ENCODE data around the gene TIMM9. TPM values are rescaled to one million over a fixed set of nuclear protein-coding genes. Genes with fewer than 3 reads are reported as not detected.

Gene TIMM9
- total RNA-seq, 4 donors from 2014 or later, result 44.9 to 61.7 (median 57.6) TPM

DNA sequence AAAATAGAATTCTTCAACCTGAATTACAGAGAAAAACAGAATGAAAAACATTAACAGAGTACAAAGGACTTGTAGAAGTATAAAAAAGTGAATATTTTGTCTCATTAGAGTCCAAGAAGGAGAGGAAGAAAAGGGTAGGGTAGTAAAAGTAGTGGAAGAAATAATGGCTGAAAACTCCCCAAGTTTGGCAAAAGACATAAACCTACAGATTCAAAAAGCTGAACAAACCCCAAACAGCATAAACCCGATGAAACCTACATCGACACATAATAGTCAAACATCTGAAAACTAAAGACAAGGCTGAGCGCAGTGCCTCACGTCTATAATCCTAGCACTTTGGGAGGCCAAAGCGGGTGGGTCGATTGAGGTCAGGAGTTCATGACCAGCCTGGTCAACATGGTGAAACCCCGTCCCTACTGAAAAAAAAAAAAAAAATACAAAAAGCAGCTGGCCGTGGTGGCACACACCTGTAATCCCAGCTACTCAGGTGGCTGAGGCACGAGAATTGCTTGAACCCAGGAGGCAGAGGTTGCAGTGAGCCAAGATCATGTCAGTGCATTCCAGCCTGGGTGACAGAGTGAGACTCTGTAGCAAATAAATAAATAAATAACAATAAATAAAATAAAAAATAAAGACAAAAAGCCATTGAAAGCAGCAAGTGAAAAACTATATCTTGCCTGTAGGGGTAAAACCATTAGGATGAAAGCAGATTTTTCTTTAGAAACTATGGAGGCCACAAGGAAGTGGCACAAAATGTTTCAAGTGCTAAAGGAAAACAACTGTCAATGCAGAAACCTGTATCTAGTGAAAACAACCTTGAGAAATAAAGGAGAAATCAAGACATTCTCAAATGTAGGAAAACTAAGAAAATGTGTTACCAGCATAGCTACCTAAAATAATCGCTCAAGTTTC is 11.4 kb downstream of the TIMM9 start:
- no peak for DNase-seq (ENCODE audit: low spot score in 2 of 2)
- no peaks in the 10 kb centered on the region for H3K9me3 ChIP-seq
- no peaks in the 10 kb centered on the region for H3K27me3 ChIP-seq
- no peak overlapping the region for H3K4me3 ChIP-seq
- 97% methylated on average over 10 of the region's 10 CpGs for WGBS
- H3K36me3 ChIP-seq, result peaks cover 64% of the 10 kb centered on the region
- H3K27ac ChIP-seq, result no peak overlapping the region
- TF ChIP-seq POLR2AphosphoS5 (IDR thresholded peaks at IDR 0.05), result no peak
- TF ChIP-seq EP300 (IDR thresholded peaks at IDR 0.05), result no peak
- TF ChIP-seq POLR2A (IDR thresholded peaks at IDR 0.05), result no peak
- H3K4me1 ChIP-seq, result no peaks in the 10 kb centered on the region

DNA sequence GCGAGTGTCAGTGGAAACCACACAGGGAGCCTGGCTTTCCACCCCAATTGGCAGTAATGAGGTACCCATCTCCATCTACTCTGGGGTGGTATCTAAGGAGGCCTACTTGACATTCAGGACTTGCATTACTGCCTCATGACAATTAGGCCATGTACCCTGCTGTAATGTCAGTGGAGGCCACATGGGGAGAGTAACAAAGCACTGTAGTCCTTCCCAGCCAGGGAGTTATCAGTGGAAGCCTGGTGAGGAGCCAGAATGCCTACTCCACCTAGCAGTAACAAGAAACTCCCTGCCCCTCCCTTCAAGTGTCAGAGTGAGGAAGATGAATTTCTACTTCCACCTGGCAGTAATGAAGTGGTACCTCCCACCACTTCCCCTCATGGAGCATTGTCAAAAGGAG is 12.5 kb downstream of the TIMM9 start:
- H3K27me3 ChIP-seq, result no peaks in the 10 kb centered on the region
- no peak overlapping the region for H3K27ac ChIP-seq
- peaks cover 67% of the 10 kb centered on the region for H3K36me3 ChIP-seq
- DNase-seq (ENCODE audit: low spot score in 2 of 2), result no peak
- no peaks in the 10 kb centered on the region for H3K4me1 ChIP-seq
- no peaks in the 10 kb centered on the region for H3K9me3 ChIP-seq
- 93% methylated on average over 1 of the region's 1 CpG for WGBS
- H3K4me3 ChIP-seq, result no peak overlapping the region
- TF ChIP-seq EP300 (IDR thresholded peaks at IDR 0.05), result no peak
- no peak for TF ChIP-seq POLR2AphosphoS5 (IDR thresholded peaks at IDR 0.05)
- TF ChIP-seq, protein P1, sequence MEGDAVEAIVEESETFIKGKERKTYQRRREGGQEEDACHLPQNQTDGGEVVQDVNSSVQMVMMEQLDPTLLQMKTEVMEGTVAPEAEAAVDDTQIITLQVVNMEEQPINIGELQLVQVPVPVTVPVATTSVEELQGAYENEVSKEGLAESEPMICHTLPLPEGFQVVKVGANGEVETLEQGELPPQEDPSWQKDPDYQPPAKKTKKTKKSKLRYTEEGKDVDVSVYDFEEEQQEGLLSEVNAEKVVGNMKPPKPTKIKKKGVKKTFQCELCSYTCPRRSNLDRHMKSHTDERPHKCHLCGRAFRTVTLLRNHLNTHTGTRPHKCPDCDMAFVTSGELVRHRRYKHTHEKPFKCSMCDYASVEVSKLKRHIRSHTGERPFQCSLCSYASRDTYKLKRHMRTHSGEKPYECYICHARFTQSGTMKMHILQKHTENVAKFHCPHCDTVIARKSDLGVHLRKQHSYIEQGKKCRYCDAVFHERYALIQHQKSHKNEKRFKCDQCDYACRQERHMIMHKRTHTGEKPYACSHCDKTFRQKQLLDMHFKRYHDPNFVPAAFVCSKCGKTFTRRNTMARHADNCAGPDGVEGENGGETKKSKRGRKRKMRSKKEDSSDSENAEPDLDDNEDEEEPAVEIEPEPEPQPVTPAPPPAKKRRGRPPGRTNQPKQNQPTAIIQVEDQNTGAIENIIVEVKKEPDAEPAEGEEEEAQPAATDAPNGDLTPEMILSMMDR (IDR thresholded peaks at IDR 0.05), result no peak
- TF ChIP-seq POLR2A (IDR thresholded peaks at IDR 0.05), result no peak

DNA sequence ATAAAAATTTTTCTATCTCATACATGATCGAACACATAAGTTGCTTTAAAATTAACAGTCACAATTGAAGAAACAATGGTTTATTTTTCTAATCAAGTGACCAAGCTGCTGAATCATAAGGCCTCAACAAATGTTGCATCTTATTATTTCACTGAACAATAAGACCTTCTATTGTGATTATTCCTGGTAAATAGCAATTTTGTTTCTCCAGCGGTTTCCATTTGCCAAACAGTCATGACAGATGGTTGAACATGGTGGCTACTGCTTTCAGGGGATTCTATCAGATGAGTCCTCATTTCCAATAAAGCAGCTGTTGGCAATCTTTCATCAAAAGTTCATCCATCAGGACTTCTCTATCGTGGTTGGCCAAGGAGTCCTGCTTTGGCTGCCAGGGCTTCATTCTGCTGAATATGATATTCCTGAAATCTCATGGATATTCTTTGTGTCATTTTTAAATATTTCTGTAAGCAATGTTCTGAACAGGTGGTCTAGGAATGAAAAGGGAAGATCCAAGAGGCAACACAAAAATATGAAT is 18.6 kb downstream of the TIMM9 start:
- Histone ChIP-seq H3K27me3 (no peaks in the 10 kb centered on the region), H3K36me3 (peaks cover 49% of the 10 kb centered on the region), H3K4me1 (no peaks in the 10 kb centered on the region), H3K4me3 (no peak overlapping the region), H3K9me3 (no peaks in the 10 kb centered on the region), H3K27ac (no peak overlapping the region)
- TF ChIP-seq POLR2AphosphoS5 (IDR thresholded peaks at IDR 0.05) (no peak), EP300 (IDR thresholded peaks at IDR 0.05) (no peak), POLR2A (IDR thresholded peaks at IDR 0.05) (no peak)
- TF ChIP-seq, protein P1 (IDR thresholded peaks at IDR 0.05), result no peak
- WGBS, result 88% methylated on average over 3 of the region's 3 CpGs
- DNase-seq (ENCODE audit: low spot score in 2 of 2), result no peak

DNA sequence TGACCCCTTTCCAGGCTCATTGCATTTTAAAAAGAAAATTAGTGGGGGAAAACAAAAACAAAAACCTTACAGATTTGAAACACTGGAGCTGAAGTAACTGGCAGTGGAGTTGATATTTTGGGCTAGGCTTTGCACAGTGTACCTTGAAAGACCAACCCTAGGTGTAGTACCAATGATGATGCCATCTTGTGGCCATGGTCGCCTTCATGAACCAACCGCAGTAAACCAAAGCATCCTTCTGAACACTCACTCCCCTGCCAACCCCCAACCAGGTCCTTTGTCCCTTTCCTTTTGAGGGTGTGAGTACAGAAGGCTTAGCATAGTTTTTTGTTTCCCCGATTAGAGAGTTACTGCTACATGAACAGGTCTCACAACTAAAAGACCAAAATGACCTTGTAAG is 25.7 kb downstream of the TIMM9 start:
- no peak for DNase-seq (ENCODE audit: low spot score in 2 of 2)
- Histone ChIP-seq H3K4me3 (no peak overlapping the region), H3K36me3 (no peaks in the 10 kb centered on the region), H3K27ac (no peak overlapping the region), H3K27me3 (no peaks in the 10 kb centered on the region), H3K4me1 (peaks cover 10% of the 10 kb centered on the region), H3K9me3 (no peaks in the 10 kb centered on the region)
- TF ChIP-seq, protein P1 (IDR thresholded peaks at IDR 0.05), result no peak
- TF ChIP-seq POLR2AphosphoS5 (IDR thresholded peaks at IDR 0.05) (no peak), POLR2A (IDR thresholded peaks at IDR 0.05) (no peak), EP300 (IDR thresholded peaks at IDR 0.05) (no peak)
- WGBS, result 87% methylated on average over 3 of the region's 3 CpGs

DNA sequence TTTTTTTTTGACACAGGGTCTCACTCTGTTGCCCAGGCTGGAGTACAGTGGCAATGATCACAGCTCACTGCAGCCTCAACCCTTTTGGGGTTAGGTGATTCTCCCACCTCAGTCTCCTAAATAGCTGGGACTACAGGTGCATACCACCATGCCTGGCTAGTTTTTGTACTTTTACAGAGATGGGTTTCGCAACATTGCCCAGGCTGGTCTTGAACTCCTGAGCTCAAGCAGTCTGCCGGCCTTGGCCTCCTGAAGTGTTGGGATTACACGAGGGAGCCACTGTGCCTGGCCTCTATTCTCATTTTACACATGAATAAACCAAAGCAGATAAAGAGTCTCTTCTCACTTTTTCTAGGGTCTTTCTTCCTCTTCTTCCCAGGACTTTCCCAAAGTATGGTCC is 28.4 kb downstream of the TIMM9 start:
- DNase-seq (ENCODE audit: low spot score in 2 of 2), result no peak
- no peak overlapping the region for H3K4me3 ChIP-seq
- no peaks in the 10 kb centered on the region for H3K27me3 ChIP-seq
- H3K9me3 ChIP-seq, result no peaks in the 10 kb centered on the region
- no peaks in the 10 kb centered on the region for H3K36me3 ChIP-seq
- no peak overlapping the region for H3K27ac ChIP-seq
- H3K4me1 ChIP-seq, result peaks cover 20% of the 10 kb centered on the region
- no peak for TF ChIP-seq EP300 (IDR thresholded peaks at IDR 0.05)
- WGBS, result 91% methylated on average over 3 of the region's 3 CpGs

DNA sequence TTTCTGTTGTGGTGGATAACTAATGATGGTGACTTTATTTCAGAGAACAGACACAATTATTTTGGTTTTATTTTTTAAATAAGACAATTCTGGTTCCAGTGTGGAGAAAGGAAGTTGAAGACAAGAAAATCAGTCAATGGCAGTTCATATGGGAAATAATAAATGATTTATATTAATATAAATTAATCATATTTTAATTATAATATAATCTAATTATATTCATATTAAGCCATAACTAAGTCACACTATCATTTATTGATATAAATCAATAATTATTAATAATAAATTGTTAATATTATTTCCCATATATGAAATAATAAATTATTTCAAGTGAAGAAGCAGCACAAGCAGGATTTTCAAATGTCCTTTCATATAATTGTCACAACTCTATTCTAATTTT is 28.8 kb downstream of the TIMM9 start:
- TF ChIP-seq POLR2A (IDR thresholded peaks at IDR 0.05), result no peak
- TF ChIP-seq, protein P1 (IDR thresholded peaks at IDR 0.05), result no peak
- TF ChIP-seq EP300 (IDR thresholded peaks at IDR 0.05), result no peak
- TF ChIP-seq POLR2AphosphoS5 (IDR thresholded peaks at IDR 0.05), result no peak
- Histone ChIP-seq H3K4me1 (peaks cover 20% of the 10 kb centered on the region), H3K27ac (no peak overlapping the region), H3K9me3 (no peaks in the 10 kb centered on the region), H3K4me3 (no peak overlapping the region), H3K27me3 (no peaks in the 10 kb centered on the region), H3K36me3 (no peaks in the 10 kb centered on the region)
- no peak for DNase-seq (ENCODE audit: low spot score in 2 of 2)

Measured in suprapubic skin (tissue), 4 donors.